Astrocyte of the spinal cord (primary cell): ENCODE results near the gene ZEB1.
"Not testable (repeated sequence)": the region's sequence is repeated elsewhere in the genome, so short reads cannot be mapped to it uniquely, and the experiment has no call there.

Experiments used
- DNase-seq: peaks from one replicate; pipeline ENCODE4 v3.0.0; 2011; ENCODE audit warnings: low read depth, low spot score
- H3K4me3 ChIP-seq: 2 replicates; pipeline ENCODE4 v1.5.1; 2011; ENCODE audit warnings: low read depth, mild to moderate bottlenecking, low read length, moderate library complexity
- in situ Hi-C: cut with HindIII; loops from 2 replicates; pipeline ENCODE4 v1.10.0; 2017; ENCODE audit warnings: low sequenced_read_pairs
- TF ChIP-seq, protein P1 (sequence below): IDR thresholded peaks from 2 replicates; pipeline ENCODE4 v1.5.1; 2012; ENCODE audit warnings: low read depth, mild to moderate bottlenecking, low read length, inconsistent platforms

ZEB1 gene

DNA sequence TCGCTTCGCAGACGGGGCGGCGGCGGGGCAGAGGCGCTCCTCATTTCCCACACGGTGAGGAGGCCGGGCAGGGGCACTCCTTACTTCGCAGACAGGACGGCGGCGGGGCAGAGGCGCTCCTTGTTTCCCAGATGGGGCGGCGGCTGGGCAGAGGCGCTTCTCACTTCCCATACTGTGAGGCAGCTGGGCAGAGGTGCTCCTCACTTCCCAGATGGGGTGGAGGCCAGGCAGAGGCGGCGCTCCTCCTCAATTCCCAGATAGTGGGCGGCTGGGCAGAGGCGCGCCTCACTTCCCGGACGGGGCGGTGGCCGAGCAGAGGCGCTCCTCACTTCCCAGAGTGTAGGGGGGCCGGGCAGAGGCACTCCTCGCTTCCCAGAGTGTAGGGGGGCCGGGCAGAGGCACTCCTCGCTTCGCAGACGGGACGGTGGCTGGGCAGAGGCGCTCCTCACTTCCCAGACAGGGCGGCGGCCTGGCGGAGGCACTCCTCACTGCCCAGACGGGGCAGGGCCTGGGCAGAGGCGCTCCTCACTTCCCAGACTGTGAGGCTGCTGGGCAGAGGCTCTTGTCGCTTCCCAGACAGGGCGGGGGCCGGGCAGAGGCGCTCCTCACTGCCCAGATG is 43.1 kb downstream of the ZEB1 start:
- TF ChIP-seq, protein P1, sequence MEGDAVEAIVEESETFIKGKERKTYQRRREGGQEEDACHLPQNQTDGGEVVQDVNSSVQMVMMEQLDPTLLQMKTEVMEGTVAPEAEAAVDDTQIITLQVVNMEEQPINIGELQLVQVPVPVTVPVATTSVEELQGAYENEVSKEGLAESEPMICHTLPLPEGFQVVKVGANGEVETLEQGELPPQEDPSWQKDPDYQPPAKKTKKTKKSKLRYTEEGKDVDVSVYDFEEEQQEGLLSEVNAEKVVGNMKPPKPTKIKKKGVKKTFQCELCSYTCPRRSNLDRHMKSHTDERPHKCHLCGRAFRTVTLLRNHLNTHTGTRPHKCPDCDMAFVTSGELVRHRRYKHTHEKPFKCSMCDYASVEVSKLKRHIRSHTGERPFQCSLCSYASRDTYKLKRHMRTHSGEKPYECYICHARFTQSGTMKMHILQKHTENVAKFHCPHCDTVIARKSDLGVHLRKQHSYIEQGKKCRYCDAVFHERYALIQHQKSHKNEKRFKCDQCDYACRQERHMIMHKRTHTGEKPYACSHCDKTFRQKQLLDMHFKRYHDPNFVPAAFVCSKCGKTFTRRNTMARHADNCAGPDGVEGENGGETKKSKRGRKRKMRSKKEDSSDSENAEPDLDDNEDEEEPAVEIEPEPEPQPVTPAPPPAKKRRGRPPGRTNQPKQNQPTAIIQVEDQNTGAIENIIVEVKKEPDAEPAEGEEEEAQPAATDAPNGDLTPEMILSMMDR, result no peak
- no peak overlapping the region for H3K4me3 ChIP-seq
- in situ Hi-C loops, result no loop called here
- DNase-seq, result no peak

DNA sequence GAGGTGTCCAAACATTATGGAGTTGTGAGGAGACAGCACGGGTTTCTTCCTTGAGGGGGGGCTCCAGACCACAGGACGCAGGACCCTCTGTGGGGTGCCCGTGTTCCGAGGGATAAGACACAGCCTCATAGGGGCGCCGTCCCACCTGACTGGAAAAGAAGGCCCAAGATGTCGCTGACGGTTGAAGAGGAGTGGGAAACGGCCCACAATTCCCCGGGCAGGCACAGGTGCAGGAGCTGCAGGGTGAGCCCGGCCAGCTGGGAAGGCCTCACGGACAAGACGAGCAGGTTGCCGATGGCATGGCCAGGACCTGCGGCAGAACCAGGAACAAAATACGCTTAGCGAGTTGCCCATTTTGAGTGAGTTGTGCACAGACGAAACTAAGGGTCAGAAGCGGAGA is 44.7 kb downstream of the ZEB1 start:
- H3K4me3 ChIP-seq, in situ Hi-C loops, DNase-seq: not testable (repeated sequence)

DNA sequence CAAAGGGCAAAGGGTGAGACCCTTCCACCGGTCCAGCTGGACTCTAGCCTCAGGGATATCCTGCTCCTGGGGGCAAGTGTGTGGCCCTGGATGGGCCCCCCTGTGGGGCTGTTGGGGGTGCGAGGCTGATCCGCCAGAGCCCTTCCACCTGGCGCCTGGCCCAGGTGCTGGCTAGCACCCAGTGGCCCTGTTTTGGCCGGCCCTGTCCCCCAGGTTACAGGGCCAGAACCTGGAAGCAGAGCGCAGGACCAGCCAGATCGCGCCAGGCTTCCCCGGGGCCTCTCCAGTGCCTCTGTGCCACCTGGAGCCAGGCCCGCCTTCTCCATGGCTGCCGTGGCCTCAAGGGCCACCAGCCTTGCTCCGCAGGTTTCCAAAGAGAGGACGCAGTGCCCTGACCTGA is 45.2 kb downstream of the ZEB1 start:
- H3K4me3 ChIP-seq, DNase-seq, in situ Hi-C loops: not testable (repeated sequence)

DNA sequence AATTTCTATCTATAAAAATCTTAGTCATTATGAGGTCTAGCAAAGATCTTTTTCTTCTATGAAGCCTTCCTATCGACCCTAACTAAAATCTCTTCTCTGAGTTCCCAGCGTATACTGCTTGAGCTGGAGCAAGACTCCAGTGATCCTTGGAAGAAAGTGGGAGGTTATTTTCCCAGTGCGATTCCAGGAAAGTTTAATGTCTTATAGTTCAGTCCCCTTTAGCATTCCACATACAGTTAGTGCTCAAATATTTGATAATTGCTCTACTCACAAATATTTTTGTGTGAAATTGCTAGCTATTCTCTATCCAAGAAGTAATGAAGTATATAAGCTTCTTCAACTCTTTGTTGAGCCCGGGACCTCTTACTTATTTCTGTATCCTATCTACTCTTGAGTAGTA is 47.7 kb downstream of the ZEB1 start:
- no peak overlapping the region for H3K4me3 ChIP-seq
- in situ Hi-C loops, result no loop called here
- TF ChIP-seq, protein P1, result no peak
- DNase-seq, result no peak

DNA sequence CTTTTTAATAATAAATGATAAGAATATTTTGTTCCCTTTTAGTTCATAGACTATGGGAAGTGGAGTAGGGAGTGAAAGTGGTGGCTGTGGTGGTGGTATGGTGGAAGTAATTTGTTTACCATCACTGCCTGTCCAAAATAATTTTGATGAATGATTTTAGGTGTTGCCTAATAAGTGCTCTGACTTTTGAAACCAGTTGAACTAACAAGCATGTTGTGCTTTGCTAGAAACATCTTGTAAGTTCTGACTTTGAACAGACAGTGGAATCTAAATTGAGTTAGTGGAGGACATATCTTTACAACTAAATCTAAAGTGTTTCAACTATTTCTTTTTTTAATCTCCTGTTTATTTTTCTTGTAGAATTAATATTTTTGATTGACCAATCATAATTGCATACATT is 49.7 kb downstream of the ZEB1 start:
- DNase-seq, result no peak
- in situ Hi-C loops, result no loop called here
- TF ChIP-seq, protein P1, result no peak
- H3K4me3 ChIP-seq, result no peak overlapping the region

DNA sequence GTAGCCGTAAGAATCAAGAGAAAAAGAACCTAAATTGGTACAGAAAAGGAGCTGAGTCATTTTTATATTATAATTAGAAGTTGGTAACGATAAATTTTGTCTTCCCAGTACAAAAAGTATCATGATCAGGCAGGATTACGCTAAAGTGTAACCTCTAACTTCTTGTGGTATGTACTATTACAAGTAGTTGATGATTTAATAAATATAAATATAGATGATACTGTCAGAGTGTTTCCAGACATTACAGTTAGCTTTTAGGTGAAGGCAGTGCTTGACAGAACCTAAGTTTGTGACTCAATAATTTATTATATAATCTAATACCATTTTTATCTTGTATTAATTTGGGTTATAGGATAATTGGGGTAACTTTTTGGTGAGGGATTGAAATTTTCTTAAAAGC is 53.4 kb downstream of the ZEB1 start:
- no peak overlapping the region for H3K4me3 ChIP-seq
- TF ChIP-seq, protein P1, result no peak
- in situ Hi-C loops, result no loop called here
- DNase-seq, result no peak

DNA sequence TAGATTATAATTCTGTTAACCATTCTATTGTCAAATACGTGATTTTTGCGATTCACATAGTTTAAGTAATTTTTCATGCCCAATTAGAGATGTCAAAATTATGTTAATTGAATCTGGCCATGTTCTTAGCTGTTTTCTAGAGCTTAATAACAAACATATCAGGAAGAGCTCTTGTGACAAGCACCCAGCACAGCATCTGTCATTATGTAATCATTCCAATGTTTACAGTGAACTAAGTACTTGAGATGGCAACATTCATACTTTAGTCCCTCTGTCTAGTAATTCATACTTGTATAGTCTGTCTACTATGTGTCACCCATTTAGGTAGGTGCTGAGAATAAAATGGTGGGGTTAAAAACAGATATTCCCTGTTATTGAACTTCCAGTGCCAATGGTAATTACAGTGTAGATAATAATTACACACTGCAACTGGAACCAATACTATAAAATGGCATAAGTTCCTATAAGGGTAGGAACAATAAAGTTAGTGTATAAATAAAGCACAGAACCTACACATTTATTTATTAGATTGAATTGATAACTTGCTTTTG is 55.2 kb downstream of the ZEB1 start:
- TF ChIP-seq, protein P1, result no peak
- DNase-seq, result no peak
- no peak overlapping the region for H3K4me3 ChIP-seq
- in situ Hi-C loops, result no loop called here

DNA sequence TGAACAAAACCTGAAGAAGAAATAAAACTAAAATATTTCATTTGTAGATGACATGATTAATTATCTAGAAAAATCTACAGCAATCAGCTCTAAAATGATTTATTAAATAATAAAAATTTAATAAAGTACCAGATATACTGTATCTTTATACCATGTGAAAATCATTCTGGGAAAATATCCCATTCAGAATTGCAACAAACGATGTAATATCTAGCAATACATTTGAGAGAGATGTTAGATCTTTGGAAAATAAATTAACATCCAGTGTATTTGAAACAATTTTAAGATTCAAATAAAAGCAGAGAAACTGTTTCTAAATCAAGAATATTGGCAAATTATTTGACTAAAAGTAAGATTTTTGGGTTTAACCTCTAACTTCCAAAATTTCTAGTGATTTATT is 62.2 kb downstream of the ZEB1 start:
- TF ChIP-seq, protein P1, result no peak
- DNase-seq, result no peak
- no peak overlapping the region for H3K4me3 ChIP-seq
- in situ Hi-C loops, result no loop called here
